H1 (cell line): ENCODE results near the gene CYP46A1. TPM values are rescaled to one million over a fixed set of nuclear protein-coding genes. Genes with fewer than 3 reads are reported as not detected.

ENCODE experiments used
- CTCF ChIA-PET: fragments of 300-600 bp; sonication (Branson Sonifier 250); formaldehyde crosslinking; loops from one replicate; lab custom pipeline; 2021; ENCODE audit not compliant: partially characterized antibody; lab: Charles Lee
- POLR2A ChIA-PET: fragments of 300-600 bp; sonication (Branson Sonifier 250); formaldehyde crosslinking; loops from one replicate; lab custom pipeline; 2021; ENCODE audit warnings: inconsistent platforms; ENCODE audit not compliant: partially characterized antibody; lab: Charles Lee
- DNase-seq, 2 experiments: peaks; one replicate each; pipeline versions ENCODE4 v3.0.0 to v3.0.0-alpha.2; 2010 to 2022; ENCODE audit warnings: low spot score in 2 of 2, low read depth in 1 of 2, mixed read lengths in 1 of 2
- FAIRE-seq: peaks from 2 replicates; lab custom pipeline; 2011; peaks lifted over from hg19 to GRCh38; lab: Jason Lieb, UNC
- H2AFZ ChIP-seq: 2 replicates; pipeline ENCODE4 v1.8.1; 2012; ENCODE audit warnings: low read length, inconsistent platforms
- H2AK5ac ChIP-seq: 2 replicates; pipeline ENCODE4 v1.6.1; 2013; ENCODE audit warnings: low read depth, low read length
- H2BK120ac ChIP-seq: replicated peaks from 2 replicates; pipeline ENCODE3; 2013; ENCODE audit warnings: low read depth, low read length, inconsistent platforms
- H2BK12ac ChIP-seq: 2 replicates; pipeline ENCODE4 v1.6.1; 2013; ENCODE audit warnings: low read depth, low read length
- H2BK15ac ChIP-seq: 2 replicates; pipeline ENCODE4 v1.6.1; 2013; ENCODE audit warnings: low read length
- H2BK20ac ChIP-seq: 2 replicates; pipeline ENCODE4 v1.6.1; 2013; ENCODE audit warnings: low read length
- H2BK5ac ChIP-seq: 2 replicates; pipeline ENCODE4 v1.6.1; 2013; ENCODE audit warnings: low read depth, low read length
- H3K14ac ChIP-seq: 2 replicates; pipeline ENCODE4 v1.6.1; 2013; ENCODE audit warnings: inconsistent platforms; ENCODE audit not compliant: insufficient read length
- H3K18ac ChIP-seq: 2 replicates; pipeline ENCODE4 v1.6.1; 2013; ENCODE audit warnings: low read length; ENCODE audit errors: extremely low read depth
- H3K23ac ChIP-seq: 2 replicates; pipeline ENCODE4 v1.6.1; 2013; ENCODE audit warnings: inconsistent platforms; ENCODE audit not compliant: insufficient read length
- H3K23me2 ChIP-seq: 2 replicates; pipeline ENCODE4 v1.6.1; 2013; ENCODE audit warnings: low read depth, low read length
- H3K27ac ChIP-seq: 2 replicates; pipeline ENCODE4 v1.6.1; 2011; ENCODE audit warnings: low read depth, low read length, inconsistent platforms
- H3K27me3 ChIP-seq, 4 experiments: replicated peaks in 1 of 4; 1 replicate in 1 of 4; 2 replicates in 3 of 4; pipeline versions ENCODE4 v1.6.1 to v1.8.1; 2011 to 2013; ENCODE audit warnings: low read length in 3 of 4, mild to moderate bottlenecking in 3 of 4, inconsistent platforms in 2 of 4, mixed read lengths in 2 of 4, moderate library complexity in 1 of 4; ENCODE audit not compliant: control insufficient read depth in 3 of 4, insufficient read depth in 3 of 4; ENCODE audit errors: extremely low read depth in 1 of 4
- H3K36me3 ChIP-seq, 4 experiments: 2 replicates each; pipeline versions ENCODE4 v1.6.1 to v1.8.1; 2011 to 2013; ENCODE audit warnings: mild to moderate bottlenecking in 4 of 4, low read length in 3 of 4, moderate library complexity in 2 of 4, control low read depth in 1 of 4, inconsistent platforms in 1 of 4; ENCODE audit not compliant: insufficient read depth in 4 of 4, control insufficient read depth in 2 of 4
- H3K4ac ChIP-seq: replicated peaks from 2 replicates; pipeline ENCODE3; 2013; ENCODE audit warnings: low read length, low read depth, mixed read lengths, inconsistent platforms; ENCODE audit not compliant: insufficient read length
- H3K4me1 ChIP-seq, 4 experiments: replicated peaks in 1 of 4; 1 replicate in 1 of 4; 2 replicates in 3 of 4; pipeline versions ENCODE4 v1.6.1 to v1.8.1; 2011 to 2013; ENCODE audit warnings: low read length in 3 of 4, inconsistent platforms in 2 of 4, mixed read lengths in 1 of 4; ENCODE audit not compliant: insufficient read depth in 4 of 4, control insufficient read depth in 3 of 4
- H3K4me2 ChIP-seq, 2 experiments: 2 replicates each; pipeline versions ENCODE4 v1.6.1 to v1.8.1; 2011 to 2013; ENCODE audit warnings: low read depth in 2 of 2, low read length in 2 of 2, control low read depth in 1 of 2, inconsistent platforms in 1 of 2, mild to moderate bottlenecking in 1 of 2; ENCODE audit not compliant: insufficient read depth in 1 of 2
- H3K4me3 ChIP-seq, 4 experiments: fragments of 200-600, 300-600 bp in 1 of 4; sonication (generic), shearing (Covaris generic), sonication (Bioruptor Twin) in 1 of 4; 2 replicates each; pipeline versions ENCODE4 v1.5.1 to v1.8.1; 2011 to 2016; ENCODE audit warnings: low read length in 4 of 4, low read depth in 3 of 4, control low read depth in 2 of 4, inconsistent platforms in 2 of 4, mild to moderate bottlenecking in 2 of 4, mixed read lengths in 1 of 4, moderate library complexity in 1 of 4; ENCODE audit not compliant: insufficient read depth in 2 of 4; ENCODE audit errors: extremely low read depth in 1 of 4
- H3K56ac ChIP-seq: replicated peaks from 2 replicates; pipeline ENCODE3; 2013; ENCODE audit warnings: low read depth, mild to moderate bottlenecking, mixed read lengths, low read length, inconsistent platforms; ENCODE audit not compliant: insufficient read length
- H3K79me1 ChIP-seq: 2 replicates; pipeline ENCODE4 v1.6.1; 2013; ENCODE audit warnings: low read depth, low read length, control low read depth
- H3K79me2 ChIP-seq, 2 experiments: 2 replicates each; pipeline versions ENCODE4 v1.6.1 to v1.8.1; 2012 to 2013; ENCODE audit warnings: low read length in 2 of 2, mild to moderate bottlenecking in 2 of 2, inconsistent platforms in 1 of 2; ENCODE audit not compliant: insufficient read depth in 2 of 2, control insufficient read depth in 1 of 2
- H3K9ac ChIP-seq, 4 experiments: replicated peaks in 1 of 4; 1 replicate in 1 of 4; 2 replicates in 3 of 4; pipeline versions ENCODE4 v1.6.1 to v1.8.1; 2011 to 2013; ENCODE audit warnings: low read depth in 3 of 4, low read length in 3 of 4, control low read depth in 2 of 4, mild to moderate bottlenecking in 2 of 4, moderate library complexity in 2 of 4, inconsistent platforms in 1 of 4; ENCODE audit errors: extremely low read depth in 1 of 4
- H3K9me3 ChIP-seq, 2 experiments: 2 replicates each; pipeline versions ENCODE4 v1.6.1 to v1.8.1; 2012 to 2013; ENCODE audit warnings: mild to moderate bottlenecking in 2 of 2, moderate library complexity in 2 of 2, control low read depth in 1 of 2, inconsistent platforms in 1 of 2, low read depth in 1 of 2, low read length in 1 of 2, mixed read lengths in 1 of 2; ENCODE audit not compliant: insufficient read depth in 2 of 2
- H4K20me1 ChIP-seq, 2 experiments: replicated peaks in 1 of 2; 2 replicates each; pipeline versions ENCODE3 to v1.8.1; 2011 to 2013; ENCODE audit warnings: inconsistent platforms in 2 of 2, low read length in 2 of 2, mild to moderate bottlenecking in 1 of 2; ENCODE audit not compliant: insufficient read depth in 2 of 2, control insufficient read depth in 1 of 2
- H4K5ac ChIP-seq: 2 replicates; pipeline ENCODE4 v1.6.1; 2013; ENCODE audit warnings: low read length, low read depth, mixed read lengths, inconsistent platforms; ENCODE audit not compliant: insufficient read length
- H4K8ac ChIP-seq: 2 replicates; pipeline ENCODE4 v1.8.0; 2013; ENCODE audit warnings: mild to moderate bottlenecking, moderate library complexity, low read length, inconsistent platforms; ENCODE audit not compliant: insufficient read depth; ENCODE audit errors: extremely low read depth
- H4K91ac ChIP-seq: replicated peaks from 2 replicates; pipeline ENCODE3; 2013; ENCODE audit warnings: low read length, mixed read lengths, inconsistent platforms; ENCODE audit not compliant: insufficient read length
- GABPA ChIP-seq: IDR thresholded peaks from 2 replicates; pipeline ENCODE4 v1.6.1; 2011; ENCODE audit warnings: mild to moderate bottlenecking, low read length, moderate library complexity, borderline replicate concordance; ENCODE audit not compliant: insufficient read depth
- HDAC2 ChIP-seq, 2 experiments: fragments of 300-600 bp in 1 of 2; sonication (generic) in 1 of 2; IDR thresholded peaks; 2 replicates each; pipeline ENCODE4 v1.6.1; 2011 to 2012; ENCODE audit warnings: low read depth in 2 of 2, low read length in 2 of 2, mild to moderate bottlenecking in 2 of 2, moderate library complexity in 2 of 2, borderline replicate concordance in 1 of 2, inconsistent platforms in 1 of 2
- KDM5A ChIP-seq: fragments of 200-600 bp; IDR thresholded peaks from 2 replicates; pipeline ENCODE4 v1.7.1; 2012; ENCODE audit warnings: mild to moderate bottlenecking, low read length, inconsistent platforms, mixed read lengths
- PHF8 ChIP-seq: fragments of 200-600 bp; sonication (generic); conservative IDR thresholded peaks from 2 replicates; pipeline ENCODE4 v1.7.1; 2012; ENCODE audit warnings: low read depth, mild to moderate bottlenecking, inconsistent platforms, low read length, moderate library complexity
- RXRA ChIP-seq: IDR thresholded peaks from 2 replicates; pipeline ENCODE4 v1.6.1; 2011; ENCODE audit warnings: low read depth, mild to moderate bottlenecking, low read length, moderate library complexity; ENCODE audit not compliant: insufficient read depth
- SIX5 ChIP-seq: IDR thresholded peaks from 2 replicates; pipeline ENCODE4 v1.6.1; 2011; ENCODE audit warnings: mild to moderate bottlenecking, low read depth, low read length
- TAF7 ChIP-seq: optimal IDR thresholded peaks from 2 replicates; pipeline ENCODE3; 2011; ENCODE audit warnings: low read depth, mild to moderate bottlenecking, inconsistent platforms, low read length, moderate library complexity, borderline replicate concordance
- WGBS, 2 experiments: shearing (Covaris generic) in 1 of 2; methylation state at CpG; one replicate each; pipeline versions ENCODE4 v1.1.6 to v1.1.7; 2013 to 2015; ENCODE audit warnings: low lambda C conversion rate in 2 of 2, mixed read lengths in 2 of 2, inconsistent platforms in 1 of 2, low coverage in 1 of 2, missing lambda C conversion rate in 1 of 2; ENCODE audit not compliant: insufficient replicate concordance in 2 of 2, insufficient coverage in 1 of 2, insufficient read length in 1 of 2; ENCODE audit errors: extremely low coverage in 1 of 2, missing lambda C conversion rate in 1 of 2; 5-methylcytosine and 5-hydroxymethylcytosine counted together
- polyA plus RNA-seq, 7 experiments: library from polyadenylated mRNA; depleted of rRNA in 3 of 7; stranded (reverse) in 5 of 7; unstranded in 2 of 7; fragments of >200 nt in 5 of 7; fragments of 200-250 nt in 2 of 7; gene quantifications; 1 replicate in 5 of 7; 2 replicates in 1 of 7; 4 replicates in 1 of 7; pipeline versions ENCODE4 v1.2.1 to v1.2.3, GENCODE V29; 2011 to 2013; ENCODE audit warnings: missing spikeins in 2 of 7, mixed read lengths in 2 of 7
- total RNA-seq: library from RNA; stranded (reverse); fragmentation: NEBNext Ultra II Directional; extraction: Animal tissue kit (Norgen Biotek cat#: 25700); gene quantifications from 2 replicates; pipeline ENCODE4 v1.2.1, GENCODE V29; 2021

The CYP46A1 gene
- total and polyA plus RNA-seq, 2 of the 8 experiments (the other 6 are each of a cell fraction or from before 2014, with no cell fraction given): 0.41 to 1.3 TPM

- Histone ChIP-seq H3K79me1 (no peaks in the 10 kb centered on the region), H3K9ac (no peak overlapping the region), H3K4me2 (no peak overlapping the region), H2BK12ac (0 out of 2 replicates have a peak overlapping the region, but pooled peaks have one; percentile 9), H3K27me3 (no peaks in the 10 kb centered on the region), H3K56ac (no peak overlapping the region), H3K14ac (no peak overlapping the region), H3K4ac (no peak overlapping the region), H3K79me2 (no peaks in the 10 kb centered on the region), H3K23me2 (peaks cover 9% of the 10 kb centered on the region), H4K91ac (no peak overlapping the region), H4K8ac (peak overlapping the region; percentile 36; the same call in 1 of the 2 replicates), H3K18ac (no peak overlapping the region), H3K4me3 (no peak overlapping the region), H3K9me3 (peaks cover 6 to 10% of the 10 kb centered on the region in 2 experiments; a peak in 3 of 4 replicates), H3K23ac (no peak overlapping the region), H3K36me3 (no peaks in the 10 kb centered on the region), H2BK120ac (no peak overlapping the region), H4K20me1 (no peaks in the 10 kb centered on the region), H2BK5ac (no peak overlapping the region), H3K4me1 (peaks cover 0 to 7% (median 6%) of the 10 kb centered on the region in 4 experiments; a peak in 6 of 7 replicates), H4K5ac (no peak overlapping the region), H2BK20ac (0 out of 2 replicates have a peak overlapping the region, but pooled peaks have one; percentile 48), H2BK15ac (no peak overlapping the region; the same call in 1 of the 2 replicates), H3K27ac (no peak overlapping the region), H2AK5ac (0 out of 2 replicates have a peak overlapping the region, but pooled peaks have one; percentile 53), H2AFZ (no peak overlapping the region)
- ChIA-PET POLR2A (interaction anchor here (1.1 kb wide), 1 partner anchor 8 kb away, joined by 3 read pairs; no protein-coding TSS in a partner anchor), CTCF (interaction anchor here (1.0 to 3.6 kb wide), 10 partner anchors 10 to 208 kb away, joined by 3 to 26 read pairs (median 3); no protein-coding TSS in a partner anchor)
- FAIRE-seq (no peak), DNase-seq (peak in 1 of 2 experiments; percentile 41)
- WGBS, 2 experiments: 93% methylated on average over 12 of the region's 12 CpGs; no CpG with 5 or more reads in 1 of the 2 experiments
- no peak for TF ChIP-seq TAF7
- TF ChIP-seq SIX5: no peak
- TF ChIP-seq HDAC2 (IDR thresholded peaks at IDR 0.05; ENCODE audit: borderline replicate concordance in 1 of 2, low read depth in 2 of 2, low read length in 2 of 2): no peak
- no peak for TF ChIP-seq KDM5A
- no peak for TF ChIP-seq RXRA
- no peak for TF ChIP-seq GABPA
- no peak for TF ChIP-seq PHF8
Observed at GRCh38 chr14:99681101-99681831, 2.8 kb upstream of the CYP46A1 start.
